AG09319 (cell line): Measurements from ENCODE around the gene HIF1A.
"Not testable (repeated sequence)": the region's sequence is repeated elsewhere in the genome, so short reads cannot be mapped to it uniquely, and the experiment has no call there.

Experiments used
- DNase-seq: peaks from one replicate; pipeline ENCODE4 v3.0.0-alpha.2; 2010; ENCODE audit warnings: low read depth; ENCODE audit errors: extremely low read depth
- TF ChIP-seq, protein P1 (sequence below): IDR thresholded peaks from 2 replicates; pipeline ENCODE4 v1.5.1; 2011; ENCODE audit warnings: low read depth, mild to moderate bottlenecking, inconsistent platforms, low read length, moderate library complexity

HIF1A gene

GRCh38 chr14:61652526-61653262, 42.6 kb upstream of the HIF1A start:
- DNase-seq, result no peak
- TF ChIP-seq, protein P1, sequence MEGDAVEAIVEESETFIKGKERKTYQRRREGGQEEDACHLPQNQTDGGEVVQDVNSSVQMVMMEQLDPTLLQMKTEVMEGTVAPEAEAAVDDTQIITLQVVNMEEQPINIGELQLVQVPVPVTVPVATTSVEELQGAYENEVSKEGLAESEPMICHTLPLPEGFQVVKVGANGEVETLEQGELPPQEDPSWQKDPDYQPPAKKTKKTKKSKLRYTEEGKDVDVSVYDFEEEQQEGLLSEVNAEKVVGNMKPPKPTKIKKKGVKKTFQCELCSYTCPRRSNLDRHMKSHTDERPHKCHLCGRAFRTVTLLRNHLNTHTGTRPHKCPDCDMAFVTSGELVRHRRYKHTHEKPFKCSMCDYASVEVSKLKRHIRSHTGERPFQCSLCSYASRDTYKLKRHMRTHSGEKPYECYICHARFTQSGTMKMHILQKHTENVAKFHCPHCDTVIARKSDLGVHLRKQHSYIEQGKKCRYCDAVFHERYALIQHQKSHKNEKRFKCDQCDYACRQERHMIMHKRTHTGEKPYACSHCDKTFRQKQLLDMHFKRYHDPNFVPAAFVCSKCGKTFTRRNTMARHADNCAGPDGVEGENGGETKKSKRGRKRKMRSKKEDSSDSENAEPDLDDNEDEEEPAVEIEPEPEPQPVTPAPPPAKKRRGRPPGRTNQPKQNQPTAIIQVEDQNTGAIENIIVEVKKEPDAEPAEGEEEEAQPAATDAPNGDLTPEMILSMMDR, result no peak

GRCh38 chr14:61653507-61653906, 41.8 kb upstream of the HIF1A start:
- no peak for DNase-seq

DNA sequence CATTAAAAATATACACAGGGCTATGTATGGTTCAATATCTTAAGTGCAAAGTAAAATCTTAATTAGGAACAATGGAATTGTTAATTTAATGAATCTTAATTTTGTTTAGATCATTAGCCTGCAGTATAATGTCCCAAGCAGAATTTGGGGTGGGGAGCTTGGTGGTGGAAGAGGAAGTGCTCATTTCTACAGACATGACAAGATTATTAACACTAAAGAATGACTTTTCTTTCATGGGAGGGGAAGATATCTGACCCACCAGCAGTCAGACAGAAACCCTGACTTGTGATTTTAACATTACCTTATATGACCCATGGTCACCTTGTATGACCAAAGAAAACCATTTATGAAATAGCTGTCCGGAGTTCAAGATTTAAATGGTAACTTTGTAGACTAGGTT, 41.3 kb upstream of the HIF1A start:
- no peak for DNase-seq
- TF ChIP-seq, protein P1, result no peak

More at GRCh38 chr14:61653507-61653906, 41.8 kb upstream of the HIF1A start:
- TF ChIP-seq, protein P1, result no peak

DNA sequence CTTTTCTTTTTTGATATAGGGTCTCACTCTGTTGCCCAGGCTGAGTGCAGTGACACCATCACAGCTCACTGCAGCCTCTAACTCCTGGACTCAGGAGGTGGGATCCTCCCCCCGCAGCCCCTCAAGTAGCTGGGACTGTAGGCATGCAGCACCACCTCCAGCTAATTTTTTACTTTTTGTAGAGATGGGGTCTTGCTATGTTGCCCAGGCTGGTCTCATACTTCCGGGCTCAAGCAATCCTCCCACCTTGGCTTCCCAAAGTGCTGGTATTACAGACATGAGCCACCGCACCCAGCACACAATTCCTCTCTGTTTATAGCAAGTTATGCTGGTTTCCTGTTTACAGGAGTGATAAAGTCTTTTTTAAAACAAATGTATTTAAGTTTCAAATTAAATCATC, 39.5 kb upstream of the HIF1A start:
- TF ChIP-seq, protein P1, result no peak
- DNase-seq, result no peak

DNA sequence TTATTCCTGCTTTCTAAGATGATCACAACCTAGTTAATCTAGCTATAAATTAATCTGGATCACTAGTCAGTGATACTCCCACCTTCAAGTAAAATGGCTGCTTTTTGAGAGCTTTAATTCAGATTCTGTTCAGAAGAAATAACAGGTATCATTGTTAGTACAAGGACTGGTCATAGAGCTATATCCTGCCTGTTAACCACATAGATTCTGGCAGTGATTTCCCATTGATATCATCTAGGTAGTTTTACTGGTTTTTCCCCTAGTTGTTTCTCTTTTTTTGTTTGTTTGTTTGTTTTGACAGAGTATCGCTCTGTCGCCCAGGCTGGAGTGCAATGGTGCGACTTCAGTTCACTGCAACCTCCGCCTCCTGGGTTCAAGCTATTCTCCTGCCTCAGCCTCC, 39.0 kb upstream of the HIF1A start:
- no peak for DNase-seq
- TF ChIP-seq, protein P1, result no peak

DNA sequence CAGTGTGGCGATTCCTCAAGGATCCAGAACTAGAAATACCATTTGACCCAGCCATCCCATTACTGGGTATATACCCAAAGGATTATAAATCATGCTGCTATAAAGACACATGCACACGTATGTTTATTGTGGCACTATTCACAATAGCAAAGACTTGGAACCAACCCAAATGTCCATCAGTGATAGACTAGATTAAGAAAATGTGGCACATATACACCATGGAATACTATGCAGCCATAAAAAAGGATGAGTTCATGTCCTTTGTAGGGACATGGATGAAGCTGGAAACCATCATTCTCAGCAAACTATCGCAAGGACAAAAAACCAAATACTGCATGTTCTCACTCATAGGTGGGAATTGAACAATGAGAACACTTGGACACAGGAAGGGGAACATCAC, 37.2 kb upstream of the HIF1A start:
- DNase-seq, result not testable (repeated sequence)

- DNase-seq, result no peak
- TF ChIP-seq, protein P1, result no peak
These were observed 35.7 kb upstream of the HIF1A start for GRCh38 chr14:61659582-61659981.
